Activated CD8-positive, alpha-beta T cell treated with anti-CD3 and anti-CD28 coated beads, Interleukin-2, amount 10 ng/mL, durations not matched to agents 7 days and 5 days (primary cell): Measurements from ENCODE around the gene TMOD2. TPM values are rescaled to one million over a fixed set of nuclear protein-coding genes. Genes with fewer than 3 reads are reported as not detected.
A peak's percentile ranks its signal among the peaks of the same experiment; 100 is the strongest.

ENCODE experiments used
- ATAC-seq: fragments of 150-1000 bp; cut with Tn5 transposase; one replicate; pipeline ENCODE4 v1.10.0; 2021; ENCODE audit warnings: moderate library complexity
- CTCF ChIA-PET: fragments of 350-600 bp; sonication (Branson Sonifier 250); formaldehyde crosslinking; loops from one replicate; lab custom pipeline; 2021; ENCODE audit warnings: antibody characterized with exemption; lab: Charles Lee
- POLR2A ChIA-PET: fragments of 350-600 bp; sonication (Branson Sonifier 250); formaldehyde crosslinking; loops from one replicate; lab custom pipeline; 2021; ENCODE audit warnings: antibody characterized with exemption; lab: Charles Lee
- DNase-seq: peaks from one replicate; pipeline ENCODE4 v3.0.0-alpha.2; 2020
- H3K27ac Mint-ChIP-seq: one replicate; pipeline ENCODE4 v1.8.0; 2021; ENCODE audit warnings: mild to moderate bottlenecking, mixed read lengths
- H3K27me3 Mint-ChIP-seq: one replicate; pipeline ENCODE4 v1.8.0; 2021; ENCODE audit warnings: low read depth, mixed read lengths
- H3K36me3 Mint-ChIP-seq: one replicate; pipeline ENCODE4 v1.8.0; 2021; ENCODE audit warnings: low read depth, mixed read lengths
- H3K4me1 Mint-ChIP-seq: one replicate; pipeline ENCODE4 v1.8.0; 2021; ENCODE audit warnings: low read depth, mixed read lengths
- H3K4me3 Mint-ChIP-seq: one replicate; pipeline ENCODE4 v1.8.0; 2021; ENCODE audit warnings: mild to moderate bottlenecking, mixed read lengths
- H3K9me3 Mint-ChIP-seq: one replicate; pipeline ENCODE4 v1.8.0; 2022; ENCODE audit warnings: mixed read lengths; ENCODE audit not compliant: insufficient read depth
- total RNA-seq, 2 experiments: library from RNA; stranded (reverse); gene quantifications; one replicate each; pipeline ENCODE4 v1.2.3, GENCODE V29; 2021

The TMOD2 gene
- total RNA-seq, 2 experiments from 2014 or later, result 12.0 to 12.5 TPM

DNA sequence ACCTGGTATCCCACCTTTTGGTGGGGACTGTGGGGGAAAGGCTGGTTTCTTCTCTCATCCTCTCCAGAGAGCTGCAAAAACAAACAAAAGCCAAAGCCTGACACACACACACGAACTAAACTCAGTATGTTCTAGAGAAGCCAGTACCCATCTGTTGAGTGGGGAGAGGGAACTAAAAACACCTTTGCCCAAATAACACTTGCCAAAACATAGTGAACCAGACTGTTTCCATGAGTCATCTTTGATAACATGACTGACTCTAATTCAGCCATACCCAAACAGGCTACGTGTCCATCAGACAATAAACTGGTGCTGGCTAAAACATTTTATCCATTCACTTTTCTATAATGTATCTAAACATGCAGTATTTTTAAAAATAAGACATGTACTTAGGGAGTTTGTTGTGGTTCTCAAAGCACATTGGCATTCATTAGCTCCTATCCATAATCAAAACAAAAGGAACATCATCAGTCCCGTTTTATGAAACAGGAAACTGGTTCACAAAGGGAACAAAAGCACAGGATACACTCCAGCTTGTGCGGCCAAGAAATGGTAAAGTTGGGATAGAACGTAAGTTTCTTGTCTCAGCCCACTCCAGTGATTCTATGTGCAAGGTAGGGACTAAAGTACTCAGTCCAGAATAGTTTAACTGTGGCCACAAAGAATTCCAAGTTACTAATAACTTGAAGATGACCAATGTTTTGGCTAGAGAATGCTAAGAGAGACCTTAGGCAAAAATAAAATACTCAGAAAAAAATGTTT is 30.0 kb upstream of the TMOD2 start:
- Mint-ChIP-seq H3K4me3 (no peak overlapping the region), H3K4me1 (peaks cover 28% of the 10 kb centered on the region), H3K9me3 (no peaks in the 10 kb centered on the region), H3K27ac (no peak overlapping the region), H3K36me3 (peaks cover 29% of the 10 kb centered on the region), H3K27me3 (no peaks in the 10 kb centered on the region)
- DNase-seq, result no peak
- ATAC-seq, result no peak
- CTCF ChIA-PET, result interaction anchor here (1.0 to 2.5 kb wide), 2 partner anchors 13 to 15 kb away, joined by 5 to 6 read pairs; no protein-coding TSS in a partner anchor
- POLR2A ChIA-PET, result interaction anchor here (1.4 kb wide), 1 partner anchor 17 kb away, joined by 3 read pairs; the partner anchor contains the start of gene LYSMD2

DNA sequence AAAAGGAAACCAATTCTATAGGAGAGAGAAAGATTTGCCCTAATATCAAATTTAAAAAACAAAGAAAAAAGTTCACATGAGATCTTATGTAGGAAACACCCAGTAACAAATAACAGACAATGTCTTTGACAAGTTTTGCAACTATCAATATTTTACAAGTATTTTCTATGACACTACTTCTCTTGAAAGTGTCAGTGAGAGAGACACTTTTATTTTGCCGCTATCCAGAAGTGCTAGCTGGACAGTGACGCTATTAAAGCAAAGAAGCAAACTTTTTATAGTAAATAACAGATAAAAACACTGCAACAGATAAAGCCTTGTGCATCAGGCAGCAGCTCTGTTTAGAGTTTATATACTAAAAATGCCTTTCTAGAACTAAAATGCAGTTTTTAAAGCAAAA is 27.2 kb upstream of the TMOD2 start:
- POLR2A ChIA-PET, result interaction anchor here (0.6 to 0.9 kb wide), 2 partner anchors 13 to 81 kb away, joined by 3 read pairs; partner anchors contain the start of gene LYSMD2
- Mint-ChIP-seq H3K36me3 (peaks cover 31% of the 10 kb centered on the region), H3K9me3 (no peaks in the 10 kb centered on the region), H3K27me3 (no peaks in the 10 kb centered on the region), H3K4me1 (peaks cover 32% of the 10 kb centered on the region), H3K27ac (no peak overlapping the region), H3K4me3 (no peak overlapping the region)
- ATAC-seq, result no peak
- no peak for DNase-seq
- CTCF ChIA-PET, result interaction anchor here (1.7 kb wide), 1 partner anchor 9 kb away, joined by 3 read pairs; no protein-coding TSS in a partner anchor

DNA sequence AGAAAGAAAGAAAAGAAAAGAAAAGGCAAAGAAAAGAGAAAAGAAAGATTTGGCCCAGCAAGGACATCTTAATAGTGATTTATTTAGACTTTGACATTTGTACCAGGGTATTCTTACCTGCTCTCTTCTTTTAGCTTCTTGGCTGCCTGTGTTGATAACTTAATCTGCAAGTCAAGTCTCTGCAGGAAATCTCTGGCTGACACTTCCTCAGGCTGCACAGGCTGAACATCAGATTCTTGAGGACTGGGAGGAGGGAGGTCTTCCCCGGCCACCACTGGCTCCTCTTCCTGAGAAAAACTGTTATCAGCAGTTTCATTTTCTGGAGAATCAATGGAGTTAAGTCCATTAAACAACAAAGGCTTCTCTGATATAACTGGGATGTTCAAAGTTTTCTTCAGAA is 26.7 kb upstream of the TMOD2 start:
- Mint-ChIP-seq H3K4me3 (no peak overlapping the region), H3K4me1 (peaks cover 31% of the 10 kb centered on the region), H3K9me3 (no peaks in the 10 kb centered on the region), H3K27me3 (no peaks in the 10 kb centered on the region), H3K27ac (no peak overlapping the region), H3K36me3 (peaks cover 33% of the 10 kb centered on the region)
- DNase-seq (no peak), ATAC-seq (no peak)
- POLR2A ChIA-PET, result interaction anchor here (0.6 to 0.9 kb wide), 2 partner anchors 13 to 81 kb away, joined by 3 read pairs; partner anchors contain the start of gene LYSMD2
- CTCF ChIA-PET, result interaction anchor here (1.7 to 2.5 kb wide), 2 partner anchors 9 to 52 kb away, joined by 3 to 11 read pairs; no protein-coding TSS in a partner anchor

DNA sequence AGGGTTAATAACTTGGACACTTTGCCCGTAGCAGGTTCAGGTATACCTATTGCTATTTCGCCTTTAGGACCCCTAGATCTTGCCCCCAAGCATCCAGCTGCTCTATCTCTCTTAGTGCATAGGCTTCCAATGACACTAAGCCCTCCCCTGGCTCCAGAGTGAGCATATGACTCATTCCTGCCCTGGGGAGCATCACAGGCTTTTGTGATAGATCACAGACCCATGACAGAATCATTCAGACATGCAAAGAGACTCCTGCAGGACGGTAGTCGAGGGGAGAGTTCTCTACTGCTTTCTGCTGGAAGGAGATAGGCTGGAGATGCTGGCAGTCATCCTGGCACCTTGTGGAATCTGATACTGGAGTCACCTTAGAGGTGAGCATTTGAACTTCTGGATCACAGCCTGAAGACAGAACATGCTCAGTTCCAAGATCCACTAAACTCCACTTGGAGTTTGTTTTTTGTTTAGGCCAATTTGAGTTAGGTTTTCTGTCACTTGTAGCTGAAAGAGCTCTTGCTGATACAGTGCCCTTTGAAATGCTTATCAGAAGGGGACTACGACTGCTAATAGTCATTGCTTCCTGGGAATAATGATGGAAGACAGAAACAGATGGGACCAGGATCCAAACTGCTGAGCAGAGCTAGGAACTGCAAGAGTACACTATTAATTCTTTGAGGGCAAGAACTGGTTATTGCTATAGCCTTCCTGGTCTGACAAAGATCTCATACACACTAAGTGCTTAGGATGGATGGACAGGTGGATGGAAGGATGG is 24.9 kb upstream of the TMOD2 start:
- Mint-ChIP-seq H3K27me3 (no peaks in the 10 kb centered on the region), H3K9me3 (no peaks in the 10 kb centered on the region), H3K4me3 (no peak overlapping the region), H3K36me3 (peaks cover 34% of the 10 kb centered on the region), H3K27ac (no peak overlapping the region), H3K4me1 (peaks cover 45% of the 10 kb centered on the region)
- ATAC-seq (peak; percentile 65), DNase-seq (peak; percentile 30)
- POLR2A ChIA-PET, result no interaction called here
- CTCF ChIA-PET, result interaction anchor here (1.0 to 2.5 kb wide), 2 partner anchors 50 to 76 kb away, joined by 3 to 11 read pairs; no protein-coding TSS in a partner anchor

DNA sequence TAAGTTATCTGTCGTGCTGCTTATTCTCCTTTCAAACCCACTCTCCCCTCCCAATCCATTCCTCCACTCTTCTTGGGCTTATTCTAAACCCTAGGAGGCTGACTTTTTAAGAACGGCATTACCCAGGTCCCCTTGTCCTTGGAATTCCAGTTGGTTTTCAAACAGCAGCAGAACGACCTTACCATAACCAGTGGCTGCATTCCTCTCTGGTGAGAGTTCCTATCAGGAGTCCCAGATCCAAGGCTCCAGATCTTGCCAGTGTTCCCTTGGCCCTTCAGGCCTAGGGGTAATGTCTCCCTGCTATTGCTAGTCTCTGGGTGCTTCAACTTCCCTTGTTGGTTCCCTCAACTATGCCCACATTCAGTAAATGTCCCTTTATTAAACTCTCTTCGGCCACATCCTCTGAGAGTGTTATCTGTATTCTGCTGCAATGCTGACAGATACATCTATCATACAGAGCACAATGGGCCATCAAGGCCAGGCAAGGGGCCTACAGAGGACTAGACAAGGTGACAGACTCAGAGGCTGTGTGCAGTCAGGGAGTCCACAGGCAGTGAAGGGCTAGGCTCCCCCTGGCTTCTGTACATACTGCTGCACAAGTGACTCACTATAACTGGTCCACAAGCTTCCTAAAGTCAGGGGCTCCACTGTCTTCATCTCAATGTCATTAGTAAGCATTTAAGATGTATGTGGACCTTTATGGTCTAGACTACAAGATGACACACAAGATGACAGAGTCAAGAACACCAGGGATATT is 24.1 kb upstream of the TMOD2 start:
- H3K4me1 Mint-ChIP-seq, result peaks cover 49% of the 10 kb centered on the region
- CTCF ChIA-PET, result interaction anchor here (0.7 to 3.3 kb wide), 5 partner anchors 8 to 77 kb away, joined by 3 to 11 read pairs (median 4); no protein-coding TSS in a partner anchor
- no peak overlapping the region for H3K27ac Mint-ChIP-seq
- POLR2A ChIA-PET, result no interaction called here
- DNase-seq (no peak), ATAC-seq (no peak)
- H3K9me3 Mint-ChIP-seq, result no peaks in the 10 kb centered on the region
- H3K27me3 Mint-ChIP-seq, result no peaks in the 10 kb centered on the region
- H3K36me3 Mint-ChIP-seq, result peaks cover 27% of the 10 kb centered on the region
- H3K4me3 Mint-ChIP-seq, result no peak overlapping the region

DNA sequence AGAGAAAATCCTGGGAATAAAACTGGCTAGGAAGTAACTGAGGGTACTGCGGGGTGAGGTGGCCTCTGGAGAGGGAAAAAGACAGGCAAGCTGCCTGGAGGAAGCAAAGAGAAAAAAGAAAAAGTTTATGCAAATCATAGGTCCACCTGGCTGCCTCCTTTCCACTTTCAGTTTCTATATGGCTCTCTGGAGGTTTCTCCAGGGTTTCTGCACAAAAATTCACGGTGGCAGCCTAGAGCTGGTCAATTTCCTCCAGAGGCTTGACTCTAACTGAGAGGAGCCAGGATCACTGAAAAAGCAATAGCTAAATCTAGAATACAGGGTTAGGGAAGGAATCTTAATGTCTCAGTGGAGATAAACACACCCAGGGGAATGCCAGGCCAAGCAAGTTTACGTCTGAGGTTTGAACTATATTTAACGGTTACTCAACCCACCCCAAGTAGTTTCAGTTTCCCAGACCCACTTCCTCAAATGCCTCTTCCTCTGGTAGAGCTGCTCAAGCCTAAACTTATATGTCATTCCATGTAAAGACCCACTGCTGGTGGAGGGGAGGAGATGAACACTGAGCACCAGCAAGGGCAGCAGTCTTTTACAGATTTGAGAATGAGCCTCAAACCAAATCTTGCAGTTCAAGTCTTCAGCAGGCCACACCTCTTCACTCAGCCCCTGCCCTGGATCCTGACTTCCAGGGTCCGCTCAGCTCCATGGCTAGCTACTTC is 19.7 kb upstream of the TMOD2 start:
- Mint-ChIP-seq H3K27ac (peak overlapping the region; percentile 90), H3K4me1 (peaks cover 69% of the 10 kb centered on the region), H3K9me3 (no peaks in the 10 kb centered on the region), H3K36me3 (peaks cover 28% of the 10 kb centered on the region), H3K27me3 (no peaks in the 10 kb centered on the region), H3K4me3 (peak overlapping the region; percentile 75)
- POLR2A ChIA-PET, result interaction anchor here (1.3 kb wide), 1 partner anchor 109 kb away, joined by 3 read pairs; the partner anchor contains the start of gene DMXL2
- DNase-seq, result peak; percentile 57
- ATAC-seq, result peak; percentile 69
- CTCF ChIA-PET, result interaction anchor here (0.6 to 11.9 kb wide), 7 partner anchors 12 to 98 kb away, joined by 3 to 155 read pairs (median 5); no protein-coding TSS in a partner anchor

DNA sequence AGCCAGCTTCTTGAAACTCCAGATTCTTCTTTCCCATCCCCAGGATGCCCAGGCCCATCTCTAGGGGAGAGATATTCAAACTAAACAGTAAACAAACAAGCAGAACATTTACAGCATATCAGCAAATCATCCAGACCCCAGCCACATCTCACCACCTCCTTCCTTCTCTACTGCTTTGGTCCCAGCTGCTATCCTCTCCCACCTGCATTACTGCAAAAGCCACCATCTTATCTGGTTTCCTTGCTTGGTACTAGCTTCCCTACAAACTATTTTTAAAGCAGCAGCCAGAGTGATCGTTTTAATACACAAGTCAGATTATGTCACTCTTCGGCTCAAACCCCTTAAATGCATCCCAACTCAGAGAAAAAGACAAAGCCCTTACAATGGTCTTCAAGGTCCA is 18.8 kb upstream of the TMOD2 start:
- CTCF ChIA-PET, result interaction anchor here (0.6 to 11.9 kb wide), 8 partner anchors 8 to 110 kb away, joined by 3 to 155 read pairs (median 5); partner anchors contain the start of gene DMXL2
- no peaks in the 10 kb centered on the region for H3K9me3 Mint-ChIP-seq
- peak overlapping the region; percentile 90 for H3K27ac Mint-ChIP-seq

DNA sequence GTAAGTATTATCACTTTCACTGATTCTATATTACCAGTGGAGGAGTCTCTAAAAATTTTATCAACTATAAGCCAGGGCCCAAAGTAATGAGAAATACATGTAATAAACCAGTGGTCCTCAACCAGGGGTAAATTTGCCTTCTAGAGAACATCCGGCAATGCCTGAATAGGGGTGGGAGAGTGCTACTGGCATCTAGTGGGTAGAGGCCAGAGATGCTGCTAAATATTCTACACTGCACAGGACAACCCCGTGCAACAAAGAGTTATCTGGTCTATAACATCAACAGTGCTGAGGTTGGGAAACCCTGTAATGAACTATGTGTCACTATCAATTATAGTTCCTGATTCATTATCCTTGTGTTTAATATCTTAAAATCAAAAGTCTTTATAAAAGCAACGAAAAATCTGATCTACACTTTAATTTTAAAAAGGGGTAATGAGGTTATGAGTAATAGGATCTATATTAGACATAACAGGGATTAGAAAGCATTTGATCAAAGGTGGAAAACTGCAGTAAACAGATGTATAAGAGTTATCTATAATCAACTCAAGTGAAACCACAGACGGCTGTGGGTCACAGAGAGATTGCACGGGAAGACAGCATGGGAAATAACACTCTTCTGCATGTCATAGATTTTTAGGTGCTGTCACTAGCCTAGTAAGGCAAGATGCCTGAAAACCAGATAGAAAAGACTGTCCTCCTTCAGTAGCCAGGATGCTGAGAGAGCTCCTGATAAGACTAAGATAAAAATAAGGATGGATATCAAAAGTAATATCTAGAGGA is 16.0 kb upstream of the TMOD2 start:
- Mint-ChIP-seq H3K4me3 (peak overlapping the region; percentile 82), H3K27ac (peak overlapping the region; percentile 86), H3K27me3 (no peaks in the 10 kb centered on the region), H3K4me1 (peaks cover 69% of the 10 kb centered on the region), H3K36me3 (peaks cover 19% of the 10 kb centered on the region), H3K9me3 (no peaks in the 10 kb centered on the region)
- POLR2A ChIA-PET, result interaction anchor here (0.8 to 2.6 kb wide), 3 partner anchors 41 to 157 kb away, joined by 3 to 10 read pairs (median 4); partner anchors contain the start of gene DMXL2
- DNase-seq (peak; percentile 60), ATAC-seq (no peak)
- CTCF ChIA-PET, result interaction anchor here (0.7 to 11.9 kb wide), 15 partner anchors 8 to 85 kb away, joined by 3 to 155 read pairs (median 4); no protein-coding TSS in a partner anchor

More for the DNA sequence above, 18.8 kb upstream of the TMOD2 start:
- Mint-ChIP-seq H3K27me3 (no peaks in the 10 kb centered on the region), H3K36me3 (peaks cover 28% of the 10 kb centered on the region), H3K4me1 (peaks cover 61% of the 10 kb centered on the region), H3K4me3 (peak overlapping the region; percentile 17)
- no peak for DNase-seq
- POLR2A ChIA-PET, result interaction anchor here (1.3 kb wide), 1 partner anchor 110 kb away, joined by 3 read pairs; the partner anchor contains the start of gene DMXL2
- ATAC-seq, result no peak

DNA sequence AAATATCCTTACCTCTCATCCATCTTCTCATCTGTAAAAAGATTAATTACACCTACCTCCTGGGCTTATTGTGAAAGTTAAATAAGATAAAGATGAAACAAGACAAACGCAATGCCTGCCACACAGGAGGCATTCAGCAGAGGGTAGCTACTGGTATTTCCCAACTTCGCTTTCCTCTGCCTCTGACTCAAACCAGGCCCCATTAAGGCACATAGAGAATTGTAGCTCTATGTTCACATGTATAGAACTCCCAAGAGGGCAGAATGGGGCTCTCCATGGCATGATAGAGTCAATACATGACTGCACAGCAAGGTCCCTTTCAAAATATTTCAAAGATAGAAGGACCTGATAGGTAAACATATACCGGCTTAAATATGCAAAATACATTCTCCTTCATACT is 15.3 kb upstream of the TMOD2 start:
- H3K27ac Mint-ChIP-seq, result peak overlapping the region; percentile 86
- no peaks in the 10 kb centered on the region for H3K27me3 Mint-ChIP-seq
- peak; percentile 25 for DNase-seq
- peaks cover 13% of the 10 kb centered on the region for H3K36me3 Mint-ChIP-seq
- ChIA-PET CTCF (interaction anchor here (0.7 to 11.9 kb wide), 14 partner anchors 8 to 88 kb away, joined by 3 to 155 read pairs (median 4); no protein-coding TSS in a partner anchor), POLR2A (interaction anchor here (0.8 to 2.6 kb wide), 4 partner anchors 14 to 156 kb away, joined by 3 to 10 read pairs (median 4); partner anchors contain the start of gene DMXL2)
- no peak for ATAC-seq
- peak overlapping the region; percentile 82 for H3K4me3 Mint-ChIP-seq
- no peaks in the 10 kb centered on the region for H3K9me3 Mint-ChIP-seq
- peaks cover 63% of the 10 kb centered on the region for H3K4me1 Mint-ChIP-seq
